NCI-H2196 (cell line): ENCODE results near the gene CRELD1.
"Not testable (repeated sequence)": the region's sequence is repeated elsewhere in the genome, so short reads cannot be mapped to it uniquely, and the experiment has no call there.

ENCODE experiments used
- DNase-seq: peaks from one replicate; lab custom pipeline; 2025; ENCODE audit not compliant: unreplicated experiment; lab: John Stamatoyannopoulos, UW

CRELD1 gene

GRCh38 chr3:9933561-9934234, at the start of gene CRELD1:
Gene CRELD1 (plus strand): TSS chr3:9933834. CDS start chr3:9934439, 605 bp downstream.
- peak; percentile 83 for DNase-seq

GRCh38 chr3:9884555-9885165, 49.0 kb upstream of the CRELD1 start:
- no peak for DNase-seq

- no peak for DNase-seq
Measured at GRCh38 chr3:9886328-9886727, 47.3 kb upstream of the CRELD1 start.

GRCh38 chr3:9887480-9887879, 46.2 kb upstream of the CRELD1 start:
- DNase-seq = no peak

- DNase-seq = no peak
Measured at GRCh38 chr3:9888540-9888939, 45.1 kb upstream of the CRELD1 start.

- DNase-seq = no peak
Measured at GRCh38 chr3:9889405-9889804, 44.2 kb upstream of the CRELD1 start.

GRCh38 chr3:9890249-9891071, 43.2 kb upstream of the CRELD1 start, which contains the start of gene JAGN1:
Gene JAGN1 (plus strand): TSS chr3:9890610. CDS start chr3:9890723, 113 bp downstream.
- peak; percentile 67 for DNase-seq

- no peak for DNase-seq
Measured at GRCh38 chr3:9891072-9891622, 42.5 kb upstream of the CRELD1 start.

GRCh38 chr3:9893739-9894138, 39.9 kb upstream of the CRELD1 start:
- DNase-seq = no peak

- not testable (repeated sequence) for DNase-seq
Measured at GRCh38 chr3:9895715-9896114, 37.9 kb upstream of the CRELD1 start.

- DNase-seq = not testable (repeated sequence)
Measured at GRCh38 chr3:9896755-9897407, 36.8 kb upstream of the CRELD1 start.

GRCh38 chr3:9897408-9898372, 35.9 kb upstream of the CRELD1 start:
- DNase-seq = peak; percentile 50

GRCh38 chr3:9898467-9899241, 35.0 kb upstream of the CRELD1 start:
- DNase-seq = no peak

- DNase-seq = no peak
Measured at GRCh38 chr3:9899289-9899791, 34.3 kb upstream of the CRELD1 start.

GRCh38 chr3:9900965-9901415, 32.6 kb upstream of the CRELD1 start:
- not testable (repeated sequence) for DNase-seq

- DNase-seq = no peak
Measured at GRCh38 chr3:9901967-9902366, 31.7 kb upstream of the CRELD1 start.

- peak; percentile 16 for DNase-seq
Measured at GRCh38 chr3:9902372-9903237, 31.0 kb upstream of the CRELD1 start, which contains the start of gene IL17RE. Gene IL17RE (plus strand): TSS chr3:9902848. CDS start chr3:9902933, 85 bp downstream.

- DNase-seq = no peak
Measured at GRCh38 chr3:9903238-9903624, 30.4 kb upstream of the CRELD1 start.
